Spleen (tissue), 11 donors: ENCODE data around the gene GIMAP4. TPM values are rescaled to one million over a fixed set of nuclear protein-coding genes. Genes with fewer than 3 reads are reported as not detected.
A peak's percentile ranks its signal among the peaks of the same experiment; 100 is the strongest.

Experiments
- DNase-seq: peaks from one replicate; pipeline ENCODE4 v3.0.0-alpha.2; 2020
- H3K27ac ChIP-seq, 8 donors: fragments of 200-600 bp; sonication (generic) in 7 of 8; 1 replicate in 4 of 8; 2 replicates in 4 of 8; pipeline versions ENCODE4 v1.5.0 to v1.8.0; 2016 to 2021; ENCODE audit warnings: inconsistent platforms in 4 of 8, mild to moderate bottlenecking in 4 of 8, moderate library complexity in 1 of 8
- H3K27me3 ChIP-seq, 7 donors: fragments of 200-600 bp; sonication (generic) in 6 of 7; replicated peaks in 1 of 7; 1 replicate in 4 of 7; 2 replicates in 3 of 7; pipeline versions ENCODE4 v1.5.0 to v1.8.0; 2016 to 2021; ENCODE audit warnings: inconsistent platforms in 3 of 7, mild to moderate bottlenecking in 1 of 7
- H3K36me3 ChIP-seq, 6 donors: fragments of 200-600 bp; sonication (generic) in 5 of 6; 1 replicate in 4 of 6; 2 replicates in 2 of 6; pipeline versions ENCODE4 v1.5.0 to v1.8.0; 2016 to 2021; ENCODE audit warnings: inconsistent platforms in 2 of 6
- H3K4me1 ChIP-seq, 6 donors: fragments of 200-600 bp; sonication (generic) in 5 of 6; 1 replicate in 3 of 6; 2 replicates in 3 of 6; pipeline versions ENCODE4 v1.5.0 to v1.8.0; 2016 to 2021; ENCODE audit warnings: inconsistent platforms in 3 of 6
- H3K4me3 ChIP-seq, 8 donors: fragments of 200-600 bp; sonication (generic) in 7 of 8; 1 replicate in 4 of 8; 2 replicates in 4 of 8; pipeline versions ENCODE4 v1.5.0 to v1.8.0; 2016 to 2021; ENCODE audit warnings: inconsistent platforms in 4 of 8, mild to moderate bottlenecking in 4 of 8, moderate library complexity in 2 of 8
- H3K9me3 ChIP-seq, 8 donors: fragments of 200-600 bp; sonication (generic) in 7 of 8; 1 replicate in 4 of 8; 2 replicates in 4 of 8; pipeline versions ENCODE4 v1.5.0 to v1.8.0; 2016 to 2021; ENCODE audit warnings: inconsistent platforms in 4 of 8
- CTCF ChIP-seq, 11 experiments: fragments of 200-600 bp in 7 of 11; fragments of 450-650 bp in 4 of 11; sonication (generic) in 4 of 11; IDR thresholded peaks in 8 of 11; conservative IDR thresholded peaks in 3 of 11; 1 replicate in 7 of 11; 2 replicates in 4 of 11; pipeline versions ENCODE4 v1.4.0 to v1.8.0; 2016 to 2021; ENCODE audit warnings: antibody characterized with exemption in 11 of 11, inconsistent platforms in 4 of 11, mild to moderate bottlenecking in 1 of 11
- POLR2A ChIP-seq, 3 donors: fragments of 450-650 bp; IDR thresholded peaks; one replicate each; pipeline ENCODE4 v1.5.1; 2017; ENCODE audit warnings: antibody characterized with exemption in 3 of 3, mild to moderate bottlenecking in 1 of 3
- POLR2AphosphoS5 ChIP-seq, 3 donors: sonication (generic); formaldehyde crosslinking; IDR thresholded peaks; one replicate each; pipeline ENCODE4 v1.5.1; 2017; ENCODE audit warnings: antibody characterized with exemption in 3 of 3
- WGBS, 5 donors: extraction: QIAGEN DNeasy Blood & Tissue Kit in 3 of 5; methylation state at CpG; one replicate each; pipeline versions ENCODE4 v1.1.5 to v1.1.7; 2013 to 2018; 5-methylcytosine and 5-hydroxymethylcytosine counted together
- intact Hi-C: fragments of 100-400 bp; cut with DNase I; formaldehyde crosslinking; loops from one replicate; pipeline ENCODE4 v1.15.0; 2023; ENCODE audit warnings: low total_unique reads
- polyA plus RNA-seq, 3 donors: library from polyadenylated mRNA; stranded (reverse); fragments of 200-250 nt; gene quantifications; one replicate each; pipeline ENCODE4 v1.2.1, GENCODE V29; 2013
- total RNA-seq, 7 donors: library from RNA; depleted of rRNA in 3 of 7; stranded (reverse); fragments of >200 nt in 3 of 7; fragmentation: NEBNext Ultra II Directional in 4 of 7; extraction: Animal tissue kit (Norgen Biotek cat#: 25700) in 4 of 7; gene quantifications; one replicate each; pipeline versions ENCODE4 v1.1.0 to v1.2.1, GENCODE V29; 2016 to 2021
- donor health status: healthy with polysubstance abuse.
- donor health status: DM: no; HTN: no; CAD: no; lungs with moderate emphysema.
- donor health status: DM: no; HTN: no; CAD: no.
- donor health status: Bipolar disorder and iron deficiency.
- donor health status: healthy.
- donor health status: DM: no; HTN: no; CAD: no.
- donor health status: DM: yes; HTN: yes; CAD: no.

Gene GIMAP4
- total and polyA plus RNA-seq, 10 donors: 35.9 to 214 (median 169) TPM

GRCh38 chr7:150565239-150565638 lies 2.0 kb upstream of the GIMAP4 start:
- TF ChIP-seq POLR2A (IDR thresholded peaks at IDR 0.05) (no peak), CTCF (IDR thresholded peaks at IDR 0.05 in 8 of 11, conservative IDR thresholded peaks at IDR 0.05 in 3 of 11) (no peak)
- no peak for DNase-seq
- Histone ChIP-seq H3K4me1 (peaks cover 3 to 53% (median 13%) of the 10 kb centered on the region in 6 donors), H3K9me3 (peaks cover 0 to 28% (median 11%) of the 10 kb centered on the region in 8 donors), H3K27me3 (no peaks in the 10 kb centered on the region), H3K27ac (peak overlapping the region in 5 of 8 donors; percentile 8 to 93 (median 88)), H3K4me3 (no peak overlapping the region), H3K36me3 (peaks cover under 1 to 7% (median 6%) of the 10 kb centered on the region in 6 donors)
- 86 to 93% (median 92%) methylated on average over 7 of the region's 7 CpGs for WGBS, 5 donors
- intact Hi-C loops: no loop called here

GRCh38 chr7:150566123-150566522 lies 1.1 kb upstream of the GIMAP4 start:
- intact Hi-C loops: no loop called here
- no peak for DNase-seq
- no peaks in the 10 kb centered on the region for H3K27me3 ChIP-seq
- H3K9me3 ChIP-seq: peaks cover 0 to 28% (median 2%) of the 10 kb centered on the region in 8 donors
- H3K27ac ChIP-seq: peak overlapping the region in 7 of 8 donors; percentile 20 to 93 (median 88)
- no peak for TF ChIP-seq CTCF (IDR thresholded peaks at IDR 0.05 in 8 of 11, conservative IDR thresholded peaks at IDR 0.05 in 3 of 11)
- no peak for TF ChIP-seq POLR2AphosphoS5 (IDR thresholded peaks at IDR 0.05)
- TF ChIP-seq POLR2A (IDR thresholded peaks at IDR 0.05): no peak
- peaks cover 3 to 15% (median 14%) of the 10 kb centered on the region in 6 donors for H3K36me3 ChIP-seq
- peaks cover 10 to 62% (median 22%) of the 10 kb centered on the region in 6 donors for H3K4me1 ChIP-seq
- H3K4me3 ChIP-seq: peak overlapping the region in 1 of 8 donors; percentile 76
- WGBS, 5 donors: 58 to 92% (median 84%) methylated on average over 3 of the region's 3 CpGs

GRCh38 chr7:150566572-150566971 lies 618 bp upstream of the GIMAP4 start:
- TF ChIP-seq CTCF (IDR thresholded peaks at IDR 0.05 in 8 of 11, conservative IDR thresholded peaks at IDR 0.05 in 3 of 11) (no peak), POLR2AphosphoS5 (IDR thresholded peaks at IDR 0.05) (no peak), POLR2A (IDR thresholded peaks at IDR 0.05) (no peak)
- Histone ChIP-seq H3K4me1 (peaks cover 10 to 67% (median 26%) of the 10 kb centered on the region in 6 donors), H3K27ac (peak overlapping the region; percentile 20 to 93 (median 88)), H3K4me3 (peak overlapping the region in 4 of 8 donors; percentile 55 to 76 (median 63)), H3K27me3 (no peaks in the 10 kb centered on the region), H3K36me3 (peaks cover 3 to 20% (median 19%) of the 10 kb centered on the region in 6 donors), H3K9me3 (peaks cover 0 to 28% (median 5%) of the 10 kb centered on the region in 8 donors)
- DNase-seq: no peak
- intact Hi-C loops: no loop called here
- WGBS, 5 donors: 77 to 90% (median 87%) methylated on average over 1 of the region's 1 CpG

GRCh38 chr7:150567871-150568301 lies 696 bp downstream of the GIMAP4 start:
- Histone ChIP-seq H3K9me3 (peaks cover 0 to 30% (median 18%) of the 10 kb centered on the region in 8 donors), H3K27me3 (no peaks in the 10 kb centered on the region), H3K27ac (peak overlapping the region; percentile 73 to 93 (median 88)), H3K4me1 (peaks cover 10 to 73% (median 28%) of the 10 kb centered on the region in 6 donors), H3K4me3 (peak overlapping the region; percentile 45 to 76 (median 60)), H3K36me3 (peaks cover 6 to 33% (median 32%) of the 10 kb centered on the region in 6 donors)
- DNase-seq: no peak
- WGBS, 5 donors: 36 to 48% (median 41%) methylated on average over 3 of the region's 3 CpGs
- intact Hi-C loops: no loop called here
- TF ChIP-seq POLR2A (IDR thresholded peaks at IDR 0.05) (no peak), POLR2AphosphoS5 (IDR thresholded peaks at IDR 0.05) (no peak), CTCF (IDR thresholded peaks at IDR 0.05 in 8 of 11, conservative IDR thresholded peaks at IDR 0.05 in 3 of 11) (no peak)
